Panc1 (cell line): ENCODE results near the gene LILRB3.

Experiments
- POLR2AphosphoS5 ChIP-seq: IDR thresholded peaks from 2 replicates; pipeline ENCODE4 v1.6.1; 2012; ENCODE audit warnings: mild to moderate bottlenecking, low read depth, low read length, moderate library complexity
- REST ChIP-seq, 2 experiments: IDR thresholded peaks; 2 replicates each; pipeline ENCODE4 v1.6.1; 2011 to 2012; ENCODE audit warnings: low read depth in 2 of 2, control low read depth in 1 of 2, low read length in 1 of 2, mild to moderate bottlenecking in 1 of 2, moderate library complexity in 1 of 2; ENCODE audit not compliant: insufficient read depth in 1 of 2
- TCF7L2 ChIP-seq: IDR thresholded peaks from 2 replicates; pipeline ENCODE4 v1.6.1; 2011; ENCODE audit warnings: mild to moderate bottlenecking, low read depth, low read length, inconsistent platforms
- TF ChIP-seq, protein P1 (sequence below): fragments of 450-650 bp; IDR thresholded peaks from 2 replicates; pipeline ENCODE4 v1.5.1; 2017; ENCODE audit warnings: mild to moderate bottlenecking

GRCh38 chr19:54248016-54248601 is 25.3 kb upstream of the LILRB3 start:
- TF ChIP-seq, protein P1, sequence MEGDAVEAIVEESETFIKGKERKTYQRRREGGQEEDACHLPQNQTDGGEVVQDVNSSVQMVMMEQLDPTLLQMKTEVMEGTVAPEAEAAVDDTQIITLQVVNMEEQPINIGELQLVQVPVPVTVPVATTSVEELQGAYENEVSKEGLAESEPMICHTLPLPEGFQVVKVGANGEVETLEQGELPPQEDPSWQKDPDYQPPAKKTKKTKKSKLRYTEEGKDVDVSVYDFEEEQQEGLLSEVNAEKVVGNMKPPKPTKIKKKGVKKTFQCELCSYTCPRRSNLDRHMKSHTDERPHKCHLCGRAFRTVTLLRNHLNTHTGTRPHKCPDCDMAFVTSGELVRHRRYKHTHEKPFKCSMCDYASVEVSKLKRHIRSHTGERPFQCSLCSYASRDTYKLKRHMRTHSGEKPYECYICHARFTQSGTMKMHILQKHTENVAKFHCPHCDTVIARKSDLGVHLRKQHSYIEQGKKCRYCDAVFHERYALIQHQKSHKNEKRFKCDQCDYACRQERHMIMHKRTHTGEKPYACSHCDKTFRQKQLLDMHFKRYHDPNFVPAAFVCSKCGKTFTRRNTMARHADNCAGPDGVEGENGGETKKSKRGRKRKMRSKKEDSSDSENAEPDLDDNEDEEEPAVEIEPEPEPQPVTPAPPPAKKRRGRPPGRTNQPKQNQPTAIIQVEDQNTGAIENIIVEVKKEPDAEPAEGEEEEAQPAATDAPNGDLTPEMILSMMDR: no peak
- no peak for TF ChIP-seq TCF7L2
- no peak for TF ChIP-seq POLR2AphosphoS5
- no peak for TF ChIP-seq REST (IDR thresholded peaks at IDR 0.05; ENCODE audit: insufficient read depth in 1 of 2, low read depth in 2 of 2, low read length in 1 of 2)
